A549 (cell line): ENCODE results near the gene ATF1.

Source experiments
- JUN ChIP-seq, 2 experiments: fragments of >200 bp; sonication (Bioruptor Twin); formaldehyde crosslinking; IDR thresholded peaks; 2 replicates in 1 of 2; 3 replicates in 1 of 2; pipeline ENCODE4 v1.6.1; 2016 to 2017
- MAFK ChIP-seq: fragments of 450-650 bp; IDR thresholded peaks from 2 replicates; pipeline ENCODE4 v1.6.1; 2014; ENCODE audit not compliant: partially characterized antibody

GRCh38 chr12:50727466-50727865 is 36.4 kb upstream of the ATF1 start:
- no peak for TF ChIP-seq MAFK
- TF ChIP-seq JUN (IDR thresholded peaks at IDR 0.05) = no peak
